Loucy (cell line): ENCODE results near the gene STX7.

ENCODE experiments used
- CTCF ChIP-seq: fragments of 200-600 bp; sonication (generic); conservative IDR thresholded peaks from 2 replicates; pipeline ENCODE4 v1.5.1; 2014; ENCODE audit warnings: mild to moderate bottlenecking, antibody characterized with exemption, low read length
- EZH2phosphoT487 ChIP-seq: fragments of 200-600 bp; IDR thresholded peaks from 2 replicates; pipeline ENCODE4 v1.6.1; 2018; ENCODE audit warnings: antibody characterized with exemption, mild to moderate bottlenecking, moderate library complexity, borderline replicate concordance

GRCh38 chr6:132537145-132537544 lies 24.2 kb upstream of the STX7 start:
- no peak for TF ChIP-seq CTCF
- TF ChIP-seq EZH2phosphoT487, result no peak
